PFSK-1 (cell line): ENCODE results near the gene CEP128.

Source experiments
- POLR2AphosphoS5 ChIP-seq: IDR thresholded peaks from 2 replicates; pipeline ENCODE4 v1.6.1; 2012; ENCODE audit warnings: low read depth, mild to moderate bottlenecking, control low read depth, low read length, moderate library complexity
- SIN3A ChIP-seq: IDR thresholded peaks from 2 replicates; pipeline ENCODE4 v1.6.1; 2012; ENCODE audit warnings: mild to moderate bottlenecking, low read length, moderate library complexity, borderline replicate concordance; ENCODE audit not compliant: insufficient read depth
- TAF1 ChIP-seq: IDR thresholded peaks from 2 replicates; pipeline ENCODE4 v1.6.1; 2012; ENCODE audit warnings: low read length, control low read depth, borderline replicate concordance; ENCODE audit not compliant: insufficient read depth
- TF ChIP-seq, protein P1 (sequence below), 2 experiments: IDR thresholded peaks; 2 replicates each; pipeline versions ENCODE4 v1.6.1 to v1.8.0; 2011 to 2012; ENCODE audit warnings: low read depth in 2 of 2, low read length in 2 of 2, control low read depth in 1 of 2, inconsistent platforms in 1 of 2, mild to moderate bottlenecking in 1 of 2, moderate library complexity in 1 of 2; ENCODE audit not compliant: insufficient read depth in 1 of 2

DNA sequence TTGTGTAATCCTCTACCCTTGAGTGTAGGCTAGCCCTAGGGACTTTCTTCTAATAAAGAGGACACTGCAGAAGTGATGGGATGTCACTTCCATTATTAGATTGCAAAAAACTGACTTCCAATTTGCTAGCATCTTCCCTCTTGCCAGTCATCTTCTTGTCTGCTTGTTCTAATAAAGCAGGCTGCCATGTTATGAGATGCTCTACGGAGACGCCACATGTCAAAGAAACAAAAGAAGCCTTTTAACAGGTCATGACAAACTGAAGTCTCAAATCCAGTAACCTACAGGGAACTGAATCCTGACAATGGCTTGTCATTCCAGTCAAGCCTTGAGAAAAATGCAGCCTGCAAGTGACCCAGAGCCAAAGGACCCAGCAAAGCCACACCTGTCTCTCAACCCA is 76.0 kb downstream of the CEP128 start:
- TF ChIP-seq, protein P1, sequence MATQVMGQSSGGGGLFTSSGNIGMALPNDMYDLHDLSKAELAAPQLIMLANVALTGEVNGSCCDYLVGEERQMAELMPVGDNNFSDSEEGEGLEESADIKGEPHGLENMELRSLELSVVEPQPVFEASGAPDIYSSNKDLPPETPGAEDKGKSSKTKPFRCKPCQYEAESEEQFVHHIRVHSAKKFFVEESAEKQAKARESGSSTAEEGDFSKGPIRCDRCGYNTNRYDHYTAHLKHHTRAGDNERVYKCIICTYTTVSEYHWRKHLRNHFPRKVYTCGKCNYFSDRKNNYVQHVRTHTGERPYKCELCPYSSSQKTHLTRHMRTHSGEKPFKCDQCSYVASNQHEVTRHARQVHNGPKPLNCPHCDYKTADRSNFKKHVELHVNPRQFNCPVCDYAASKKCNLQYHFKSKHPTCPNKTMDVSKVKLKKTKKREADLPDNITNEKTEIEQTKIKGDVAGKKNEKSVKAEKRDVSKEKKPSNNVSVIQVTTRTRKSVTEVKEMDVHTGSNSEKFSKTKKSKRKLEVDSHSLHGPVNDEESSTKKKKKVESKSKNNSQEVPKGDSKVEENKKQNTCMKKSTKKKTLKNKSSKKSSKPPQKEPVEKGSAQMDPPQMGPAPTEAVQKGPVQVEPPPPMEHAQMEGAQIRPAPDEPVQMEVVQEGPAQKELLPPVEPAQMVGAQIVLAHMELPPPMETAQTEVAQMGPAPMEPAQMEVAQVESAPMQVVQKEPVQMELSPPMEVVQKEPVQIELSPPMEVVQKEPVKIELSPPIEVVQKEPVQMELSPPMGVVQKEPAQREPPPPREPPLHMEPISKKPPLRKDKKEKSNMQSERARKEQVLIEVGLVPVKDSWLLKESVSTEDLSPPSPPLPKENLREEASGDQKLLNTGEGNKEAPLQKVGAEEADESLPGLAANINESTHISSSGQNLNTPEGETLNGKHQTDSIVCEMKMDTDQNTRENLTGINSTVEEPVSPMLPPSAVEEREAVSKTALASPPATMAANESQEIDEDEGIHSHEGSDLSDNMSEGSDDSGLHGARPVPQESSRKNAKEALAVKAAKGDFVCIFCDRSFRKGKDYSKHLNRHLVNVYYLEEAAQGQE (IDR thresholded peaks at IDR 0.05; ENCODE audit: insufficient read depth in 1 of 2, low read depth in 2 of 2, low read length in 2 of 2) = no peak
- TF ChIP-seq POLR2AphosphoS5 (no peak), SIN3A (no peak), TAF1 (no peak)
